CD4-positive, alpha-beta T cell treated with Interleukin-6 at 100 ng/mL for 8 hours (primary cell): ENCODE results near the gene FNTB.
A peak's percentile ranks its signal among the peaks of the same experiment; 100 is the strongest.

Source experiments
- DNase-seq: peaks from one replicate; pipeline ENCODE4 v3.0.0-alpha.2; 2020; ENCODE audit warnings: mixed read lengths, low spot score

FNTB gene

DNA sequence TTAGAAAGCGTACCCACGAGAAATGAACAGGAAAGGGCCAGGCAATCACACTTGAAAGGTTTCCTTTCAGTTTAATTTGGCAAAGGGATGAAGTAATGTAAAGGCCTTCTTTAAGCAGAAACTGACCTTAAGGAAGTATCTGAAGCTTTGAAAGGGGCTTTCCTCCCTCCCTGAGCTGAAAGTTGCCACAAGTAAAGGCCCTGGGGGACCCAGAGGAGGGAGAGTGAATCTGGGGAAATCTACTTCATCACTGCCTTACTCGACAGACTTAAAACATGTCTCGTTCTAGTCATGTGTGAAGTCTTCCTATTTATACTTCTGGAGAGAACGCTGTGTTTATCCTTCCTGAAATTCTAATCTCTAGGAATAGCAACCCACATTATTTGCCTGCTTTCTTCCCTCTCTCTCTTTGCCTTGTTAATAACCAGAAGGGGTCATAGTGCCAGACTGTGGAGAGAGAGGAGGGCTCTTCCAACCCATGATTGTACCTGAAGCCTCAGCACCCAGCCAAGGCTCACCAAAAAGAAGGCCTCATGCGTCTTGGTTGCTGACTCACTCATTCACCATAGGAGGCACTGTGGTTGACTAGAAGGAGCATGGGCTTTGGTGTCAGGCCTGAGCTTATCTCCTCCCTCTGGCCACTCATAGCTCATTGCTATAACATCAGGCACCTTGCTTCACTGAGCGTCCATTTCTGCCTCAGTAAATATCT, 33.9 kb upstream of the FNTB start:
- DNase-seq, result no peak

DNA sequence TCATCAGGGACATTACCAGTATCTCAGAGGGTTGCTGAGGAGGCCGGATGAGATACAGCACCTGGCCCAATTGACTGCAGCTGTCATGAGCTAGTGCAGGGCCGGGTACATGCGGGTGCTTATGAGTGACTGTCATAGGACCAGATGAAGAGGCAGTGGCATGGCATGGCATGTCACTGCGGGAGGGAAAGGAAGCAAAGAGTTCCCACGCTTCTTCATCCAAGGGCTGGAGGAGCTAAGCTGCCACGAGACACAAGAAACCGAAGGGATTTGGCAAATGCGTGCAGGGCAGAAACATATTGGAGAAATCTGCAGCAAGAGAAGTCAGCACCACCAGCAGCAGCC, 33.4 kb upstream of the FNTB start:
- DNase-seq, result no peak

DNA sequence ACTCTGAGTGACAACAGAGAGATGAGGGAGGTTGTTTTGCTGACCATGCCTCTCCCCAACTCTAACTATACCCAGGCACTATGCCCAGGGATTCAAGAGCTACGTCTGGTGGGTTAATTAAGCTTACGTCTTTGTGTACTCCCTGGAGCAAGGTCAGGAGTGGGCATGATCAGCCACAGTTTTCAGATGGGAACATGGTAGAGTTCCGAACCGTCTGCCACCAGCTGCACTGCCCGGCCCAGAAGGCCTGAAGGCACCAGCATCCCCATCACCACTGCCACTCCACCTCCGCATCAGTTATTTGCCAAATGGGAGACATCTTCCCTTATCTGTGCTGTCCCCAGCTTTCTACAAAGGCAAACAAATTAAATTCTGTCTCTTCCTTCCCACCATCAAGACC, 33.0 kb upstream of the FNTB start:
- no peak for DNase-seq

DNA sequence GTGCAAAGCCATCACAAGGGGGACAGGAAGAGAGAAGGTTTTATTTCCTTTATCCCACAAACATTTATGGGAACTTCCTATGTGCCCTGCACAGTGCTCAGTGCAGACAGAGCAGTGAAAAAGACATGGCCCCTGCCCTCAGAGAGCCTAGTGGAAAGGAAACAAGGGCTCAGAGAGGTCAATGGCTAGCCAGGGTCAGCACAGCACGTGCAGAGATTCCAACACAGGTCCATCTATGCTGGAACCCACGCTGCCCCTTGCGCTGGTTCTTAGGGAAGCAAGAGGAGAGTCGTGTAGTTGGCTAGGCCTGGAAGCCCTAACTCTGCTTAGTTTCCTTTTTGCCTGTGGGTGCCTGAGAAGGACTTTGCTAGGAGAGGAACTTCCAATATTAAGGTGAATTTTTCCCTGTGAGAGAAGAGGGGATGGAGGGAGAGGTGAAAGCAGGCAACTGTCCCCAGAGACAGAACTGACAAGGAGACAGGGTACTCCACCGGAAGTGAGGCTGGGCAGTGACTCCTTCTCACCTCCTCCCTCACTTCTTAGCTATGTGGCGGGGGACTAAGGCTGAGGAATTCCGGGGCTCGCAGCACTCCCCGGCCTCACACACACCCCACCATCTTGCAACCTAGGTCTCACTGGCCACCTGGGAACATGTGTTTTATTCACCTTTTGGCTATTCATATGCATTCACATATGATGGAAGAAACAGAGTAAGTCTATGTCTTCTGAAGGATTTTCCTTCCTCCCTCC, 32.0 kb upstream of the FNTB start:
- no peak for DNase-seq

DNA sequence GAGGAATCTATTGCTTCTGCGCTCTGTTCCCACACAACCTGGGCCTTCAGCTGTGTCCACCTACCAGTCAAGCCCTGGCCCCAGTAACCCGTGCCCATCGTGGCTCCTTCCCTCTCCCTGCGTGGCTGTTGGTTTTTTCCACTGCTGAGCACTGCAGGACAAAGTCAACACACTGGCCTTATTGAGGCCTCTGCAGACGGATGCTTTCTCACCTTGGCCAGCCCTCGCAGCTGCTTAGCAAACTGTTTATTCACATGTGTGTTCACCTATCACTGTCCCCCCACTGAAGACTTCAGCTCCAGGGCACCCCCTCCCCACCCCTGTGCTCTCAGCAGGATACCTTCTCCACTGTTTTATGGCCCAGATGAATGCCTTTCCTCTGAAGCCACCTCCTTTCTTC, 31.4 kb upstream of the FNTB start:
- DNase-seq, result no peak

DNA sequence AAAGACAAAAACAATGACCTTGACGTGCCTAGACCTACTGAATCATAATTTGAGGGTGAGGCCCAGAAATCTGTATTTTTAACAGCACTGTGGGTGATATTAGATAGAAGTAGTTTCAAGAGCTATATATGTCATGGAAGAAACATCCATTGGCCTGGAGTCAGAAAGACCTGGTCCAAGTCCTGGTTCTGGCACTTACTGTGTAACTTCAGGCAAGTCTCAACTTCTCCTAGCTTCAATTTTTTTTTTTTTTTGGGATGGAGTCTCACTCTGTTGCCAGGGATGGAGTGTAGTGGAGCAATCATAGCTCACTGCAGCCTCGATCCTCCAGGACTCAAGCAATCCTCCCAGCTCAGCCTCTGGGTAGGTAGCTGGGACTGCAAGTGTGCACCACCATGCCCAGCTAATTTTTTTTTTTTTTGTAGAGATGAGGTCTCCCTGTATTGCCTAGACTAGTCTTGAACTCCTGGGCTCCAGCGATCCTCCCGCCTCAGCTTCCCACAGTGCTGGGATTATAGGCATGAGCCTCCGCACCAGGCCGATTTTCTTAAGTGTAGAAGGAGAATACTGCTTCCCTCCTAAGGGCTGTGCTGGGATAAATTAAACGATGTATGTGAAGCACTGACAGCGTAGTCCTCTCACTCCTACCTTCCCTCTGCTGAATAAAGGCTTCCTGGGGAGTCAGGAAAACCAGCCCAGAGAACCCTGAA, 29.8 kb upstream of the FNTB start:
- no peak for DNase-seq

DNA sequence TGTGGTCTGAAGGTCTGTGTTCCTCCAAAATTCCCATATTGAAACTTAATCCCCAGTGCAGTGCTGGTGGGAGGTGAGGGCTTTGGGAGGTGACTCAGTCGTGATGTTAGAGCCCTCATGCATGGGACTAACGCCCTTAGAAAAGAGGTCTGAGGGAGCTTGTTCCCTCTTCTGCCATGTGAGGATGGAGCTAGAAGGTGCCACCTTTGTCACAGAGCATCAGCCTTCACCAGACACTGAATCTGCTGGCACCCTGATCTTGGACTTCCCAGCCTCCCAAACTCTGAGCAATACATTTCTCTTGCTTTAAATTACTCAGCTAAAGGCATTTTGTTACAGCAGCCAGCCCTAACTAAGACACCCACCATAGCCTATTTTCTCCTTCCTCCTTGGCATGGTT, 28.5 kb upstream of the FNTB start:
- DNase-seq, result no peak

DNA sequence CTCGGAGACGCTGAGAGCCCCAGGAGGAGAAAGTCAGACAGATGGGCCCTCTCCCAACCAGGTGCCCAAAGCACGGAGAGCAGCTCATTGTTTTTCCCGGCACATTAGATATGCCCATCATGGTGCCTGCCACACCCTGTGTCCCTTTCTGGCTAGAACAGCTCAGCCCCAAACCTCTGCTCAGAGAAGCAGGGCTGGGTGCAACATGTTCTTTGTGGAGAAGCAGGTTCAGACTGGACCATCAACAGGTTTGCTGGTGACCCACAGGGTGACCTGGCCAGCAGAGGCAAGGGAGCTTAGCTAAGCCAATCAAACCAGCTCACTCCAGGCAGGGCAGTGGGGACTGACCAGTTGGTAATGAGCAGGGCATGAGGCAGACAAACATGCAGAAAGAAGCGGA, 28.0 kb upstream of the FNTB start:
- no peak for DNase-seq

DNA sequence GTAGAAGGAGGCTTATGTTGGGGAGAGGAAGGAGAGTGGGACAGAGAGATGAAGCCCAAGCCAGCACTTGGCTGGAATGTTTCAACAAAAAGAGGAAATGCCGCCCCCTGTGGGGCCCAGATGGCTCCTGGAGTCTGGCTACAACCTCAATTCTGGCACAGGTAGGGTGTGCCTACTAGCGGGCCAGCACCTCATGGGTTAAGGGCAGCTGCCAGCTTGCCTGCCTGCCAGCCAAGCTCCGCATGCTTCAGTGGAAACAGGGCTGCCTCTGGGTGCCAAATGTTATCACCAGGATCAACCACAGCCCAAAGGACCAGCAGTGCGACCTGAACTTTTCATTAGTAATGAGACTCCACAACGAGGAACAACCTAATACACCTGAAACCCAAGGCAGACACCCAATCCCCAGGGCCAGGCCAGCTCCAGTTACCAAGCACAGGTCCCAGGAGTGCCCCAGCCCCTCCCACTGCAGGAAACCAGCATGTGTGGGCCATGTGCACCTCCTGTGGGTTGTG, 25.9 kb upstream of the FNTB start:
- no peak for DNase-seq

DNA sequence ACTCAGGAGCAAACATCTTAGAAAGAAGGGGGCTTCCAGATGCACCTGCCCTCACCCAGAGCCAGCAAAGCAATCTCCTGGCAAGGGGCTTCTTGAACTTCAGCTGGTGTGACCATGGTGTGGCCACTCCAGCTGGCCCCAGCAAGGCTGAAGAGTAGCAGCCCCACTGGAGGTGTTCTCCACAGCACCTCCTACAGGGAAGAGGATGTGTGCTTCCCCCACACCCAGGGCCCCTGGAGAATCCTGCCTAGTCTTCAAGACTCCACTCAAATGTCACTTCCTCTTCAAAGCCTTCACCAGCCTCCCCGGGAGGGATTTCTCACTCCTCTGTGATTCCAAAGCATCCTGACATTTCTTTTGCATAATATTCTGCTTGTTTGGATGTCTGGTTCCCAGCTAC, 23.1 kb upstream of the FNTB start:
- no peak for DNase-seq

DNA sequence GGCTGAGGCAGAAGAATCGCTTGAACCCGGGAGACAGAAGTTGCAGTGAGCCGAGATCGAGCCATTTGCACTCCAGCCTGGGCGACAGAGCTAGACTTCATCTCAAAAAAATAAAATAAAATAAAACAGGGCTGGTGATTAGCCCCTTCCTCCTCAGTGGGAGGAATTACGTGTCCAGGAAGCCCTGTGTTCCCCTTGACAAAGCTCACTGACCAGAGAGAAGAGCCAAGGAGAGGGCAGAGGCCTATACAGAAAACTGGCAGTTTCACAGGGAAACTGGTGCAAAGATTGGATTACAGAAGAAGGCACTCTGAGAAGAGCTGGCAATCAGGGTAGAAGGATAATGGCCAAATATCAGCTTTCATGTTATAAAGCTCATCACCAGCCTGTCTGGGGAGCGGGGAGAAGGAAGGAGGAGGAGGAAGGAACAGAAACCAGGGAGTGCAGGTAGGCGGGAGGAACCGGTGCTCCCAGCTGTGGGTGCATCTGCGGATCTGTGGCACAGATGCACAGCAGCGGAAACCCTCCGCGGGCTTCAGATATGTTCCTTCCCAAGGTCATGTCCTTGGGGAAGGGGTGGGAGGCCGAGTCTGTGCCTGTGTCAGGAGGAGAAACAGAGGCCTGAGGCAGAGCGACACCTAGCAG, 21.2 kb upstream of the FNTB start:
- DNase-seq, result no peak

DNA sequence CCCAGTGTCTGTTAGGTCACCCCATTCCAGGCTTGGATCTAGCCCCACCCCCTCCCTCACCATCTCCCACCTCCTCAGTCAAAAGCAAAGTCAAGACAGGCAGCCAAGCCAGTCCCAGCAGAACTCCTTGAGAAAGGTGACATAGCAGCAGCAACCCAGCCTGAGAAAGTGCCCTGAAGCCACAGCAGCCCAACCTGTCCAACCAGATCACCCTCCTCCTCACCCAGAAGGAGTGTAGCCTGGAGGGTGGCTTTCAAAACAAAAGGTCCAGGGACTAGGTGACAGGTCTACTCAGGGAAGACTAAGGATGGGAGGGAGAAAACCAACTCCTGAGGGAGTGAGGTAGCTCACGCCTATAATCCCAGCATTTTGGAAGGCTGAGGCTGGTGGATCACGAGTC, 19.7 kb upstream of the FNTB start:
- no peak for DNase-seq

DNA sequence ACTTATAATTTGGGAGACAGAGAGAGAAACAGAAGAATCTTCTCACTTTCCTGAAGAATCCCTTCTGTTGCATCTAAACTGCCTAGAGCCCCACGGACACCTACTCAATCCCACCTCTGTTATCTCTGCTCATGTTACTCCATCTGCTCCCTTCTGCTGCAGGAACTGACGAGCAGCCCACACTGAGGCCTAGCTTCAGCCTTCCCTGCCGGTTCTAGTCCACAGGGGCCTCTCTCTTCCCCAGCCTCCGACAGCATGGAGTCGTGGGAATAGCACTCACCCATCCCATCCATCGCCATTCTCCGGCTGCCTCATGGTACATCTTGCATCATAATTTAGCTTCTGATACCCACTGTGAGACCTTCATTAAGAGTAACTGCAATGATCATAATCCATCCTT, 18.5 kb upstream of the FNTB start:
- DNase-seq, result no peak

DNA sequence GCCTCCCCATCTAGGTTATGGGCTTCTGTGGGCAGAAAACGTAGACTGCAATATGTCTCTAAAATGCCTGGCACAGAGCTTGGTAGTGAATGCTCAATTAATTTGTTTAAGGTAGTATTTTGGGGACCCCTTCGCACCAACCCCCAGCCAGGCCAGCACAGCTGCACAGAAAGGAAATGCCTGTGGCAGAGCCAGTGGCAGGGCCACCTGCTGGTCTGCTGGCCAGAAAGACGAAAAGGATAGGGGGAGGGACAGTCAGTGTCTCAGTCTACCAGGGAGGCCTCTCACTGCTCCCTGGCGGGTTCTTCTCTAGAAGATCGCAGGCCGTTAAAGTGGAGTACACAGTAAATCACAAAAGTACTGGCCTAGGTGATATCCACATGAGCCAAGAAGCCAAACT, 18.0 kb upstream of the FNTB start:
- no peak for DNase-seq

DNA sequence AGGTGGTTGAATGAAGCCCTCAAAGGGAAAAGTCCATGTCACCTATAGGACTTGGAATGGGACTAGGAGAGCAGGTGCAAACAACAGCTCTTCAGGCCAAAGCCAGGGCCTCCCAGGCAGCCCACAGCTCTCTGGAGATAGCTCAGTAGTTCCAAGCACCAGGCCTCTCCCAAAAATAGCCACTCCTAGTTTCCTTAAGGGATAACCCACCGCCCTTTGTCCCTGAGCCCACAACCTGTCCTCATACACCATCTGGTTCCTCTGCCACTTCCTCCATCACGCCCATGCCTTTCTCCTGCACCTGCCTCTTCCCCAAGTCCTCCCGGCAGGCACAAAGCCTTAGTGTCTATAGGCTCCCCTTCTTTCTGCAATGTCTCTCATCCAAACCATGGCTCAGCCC, 16.7 kb upstream of the FNTB start:
- DNase-seq, result no peak

DNA sequence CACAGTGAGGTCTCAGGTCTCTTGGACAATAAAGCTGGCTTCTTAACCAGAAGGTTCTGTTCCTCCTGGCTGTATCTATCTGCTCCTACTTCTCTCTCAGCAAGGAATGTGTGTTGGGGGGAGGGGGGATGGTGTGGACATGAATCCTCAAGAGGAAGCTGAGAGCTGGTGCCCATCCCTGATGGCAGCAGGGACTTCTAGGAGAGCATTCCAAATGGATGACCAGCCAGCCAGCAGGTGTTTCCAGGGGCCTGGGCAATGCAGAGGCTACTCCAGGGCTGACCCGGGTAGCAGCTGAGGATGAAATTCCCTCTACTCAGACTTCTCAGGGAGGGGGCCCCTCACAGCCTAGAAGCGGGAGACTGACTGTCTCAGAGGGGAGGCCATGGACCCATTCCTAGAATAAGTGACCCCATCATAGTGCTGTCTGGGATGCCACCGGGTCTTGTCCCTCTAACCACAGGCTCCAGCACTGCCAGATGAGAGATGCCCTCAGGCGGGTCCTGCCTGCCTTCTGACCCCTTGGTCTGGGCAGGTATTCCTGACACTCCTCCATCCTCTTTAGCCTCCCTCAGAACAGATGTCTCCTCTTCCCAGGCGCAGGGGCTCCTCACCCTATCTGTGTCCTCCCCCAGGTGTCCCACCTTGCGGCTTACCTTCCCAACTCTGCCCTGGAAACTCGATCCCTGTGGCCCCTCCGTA, 15.8 kb upstream of the FNTB start:
- DNase-seq, result no peak

DNA sequence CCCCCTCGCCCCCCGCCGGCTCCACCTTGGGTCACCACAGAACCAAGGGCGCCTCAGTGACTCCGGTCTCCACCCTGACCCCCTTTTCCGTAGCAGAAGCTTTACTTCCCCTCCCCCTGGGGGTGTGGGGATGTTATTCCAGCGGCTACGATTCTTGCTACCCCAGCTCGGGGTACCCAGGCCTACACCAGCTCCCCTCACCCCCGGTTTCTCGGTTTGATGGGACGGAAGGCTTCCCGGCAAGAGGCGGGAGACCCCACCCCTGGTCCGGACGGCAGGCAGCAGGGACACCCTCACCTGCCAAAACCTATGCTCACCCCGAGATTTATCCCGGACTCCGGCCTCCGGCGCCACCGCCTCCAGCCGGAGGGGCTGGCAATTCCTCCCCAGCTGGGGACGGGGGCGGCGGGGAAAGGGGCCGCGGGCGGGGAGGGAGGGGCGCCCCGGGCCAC, 15.2 kb upstream of the FNTB start:
- no peak for DNase-seq

DNA sequence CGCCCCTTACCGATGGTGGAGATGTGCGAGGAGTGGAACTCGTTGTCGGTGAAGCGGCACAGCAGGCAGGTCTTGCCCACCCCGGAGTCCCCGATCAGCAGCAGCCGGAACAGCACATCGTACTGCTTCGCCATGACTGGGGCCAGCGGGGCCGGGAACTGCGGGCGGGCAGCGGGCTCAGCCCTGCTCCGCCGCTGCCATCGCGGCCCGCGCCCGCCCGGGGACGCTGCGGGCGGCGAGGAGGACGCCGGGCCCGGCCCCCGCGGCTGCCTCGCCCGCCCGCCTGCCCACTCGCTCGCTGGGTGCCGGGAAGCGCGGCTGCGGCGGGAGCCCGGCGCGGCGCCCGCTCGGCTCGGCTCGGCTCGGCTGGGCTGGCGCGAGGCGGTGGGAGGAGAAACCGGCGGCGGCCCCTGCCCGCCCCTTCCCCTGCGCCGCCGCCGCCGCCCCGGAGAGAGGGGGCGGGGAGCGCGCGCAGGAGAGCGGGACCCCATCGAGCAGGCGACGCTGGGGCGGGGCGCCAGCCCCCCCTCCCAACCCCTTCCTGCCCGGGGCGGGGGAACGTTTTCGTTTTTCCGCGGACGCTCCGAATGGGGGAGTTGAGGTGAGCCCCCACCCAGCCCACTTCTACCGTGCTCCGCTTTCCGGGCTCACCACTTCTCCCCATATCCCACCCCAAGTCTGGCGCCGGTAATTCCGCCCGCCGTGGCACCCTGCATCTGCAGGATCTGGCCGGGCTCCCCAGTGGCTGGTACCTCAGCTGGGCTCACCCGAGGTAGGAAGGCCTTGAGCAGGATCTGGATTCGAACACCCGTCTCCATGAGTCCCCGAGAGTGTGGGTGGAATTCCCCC, 14.5 kb upstream of the FNTB start, which contains the start of gene RAB15:
RAB15 (minus strand) TSS at position 394 of the 849 bp plus-strand sequence; CDS start at position 134, 260 bp downstream.
- DNase-seq, result peak; percentile 38

DNA sequence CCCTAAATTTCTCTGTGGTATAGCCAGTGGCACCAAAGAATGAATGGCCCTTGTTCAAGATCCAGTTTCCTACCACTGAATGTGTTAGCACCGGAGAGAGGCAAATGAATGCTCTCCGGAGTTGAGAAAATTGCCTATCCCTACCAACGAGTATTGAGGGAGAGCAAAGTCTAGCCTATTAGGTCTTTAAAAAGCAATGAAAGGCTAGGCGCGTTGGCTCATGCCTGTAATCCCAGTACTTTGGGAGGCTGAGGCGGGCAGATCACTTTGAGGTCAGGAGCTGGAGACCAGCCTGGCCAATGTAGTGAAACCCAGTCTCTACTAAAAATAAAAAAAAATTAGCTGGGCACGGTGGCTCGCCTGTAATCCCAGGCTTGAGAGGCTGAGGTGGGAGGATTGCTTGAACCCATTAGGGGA, 13.7 kb upstream of the FNTB start:
- DNase-seq, result no peak

DNA sequence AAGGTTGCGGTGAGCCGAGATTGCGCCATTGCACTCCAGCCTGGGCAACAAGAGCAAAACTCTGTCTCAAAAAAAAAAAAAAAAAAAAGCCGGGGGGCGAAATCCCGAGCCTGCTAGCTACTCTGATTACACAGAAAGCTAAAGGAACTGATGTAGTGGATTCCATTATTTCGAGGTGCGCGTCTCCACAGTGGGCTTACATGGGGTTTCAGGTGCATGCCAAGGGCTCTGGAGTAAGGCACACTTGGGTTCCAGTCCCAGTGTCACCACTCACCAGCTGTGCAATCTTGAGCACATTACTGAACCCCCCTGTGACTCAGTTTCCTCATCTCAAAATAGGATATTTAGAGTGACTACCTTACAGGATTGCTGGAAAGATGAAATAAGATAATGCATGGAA, 12.9 kb upstream of the FNTB start:
- DNase-seq, result no peak

DNA sequence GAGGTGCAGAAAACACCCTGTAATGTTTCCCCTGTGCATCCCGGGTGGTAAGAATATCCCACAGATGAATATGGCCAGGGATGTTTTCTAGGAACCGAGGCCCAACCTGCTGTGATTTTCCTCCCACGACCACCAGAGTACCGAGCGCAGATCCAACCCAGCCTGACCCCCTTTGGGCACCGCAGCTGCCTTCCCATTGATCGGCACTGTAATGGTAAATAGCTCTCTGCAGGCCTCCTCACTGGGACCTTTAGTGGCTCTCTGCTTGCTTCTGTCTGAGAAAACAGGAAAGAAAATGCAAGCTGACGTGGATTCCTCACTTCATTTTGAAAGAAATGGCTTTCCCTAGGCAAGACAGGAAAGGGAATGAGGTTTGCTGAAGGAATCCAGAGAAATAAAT, 12.1 kb upstream of the FNTB start:
- DNase-seq, result no peak
